GM21526 (cell line): ENCODE results near the gene DCAF4L1.
A peak's percentile ranks its signal among the peaks of the same experiment; 100 is the strongest.

Source experiments
- ATAC-seq: cut with Tn5 transposase; IDR thresholded peaks from one replicate; pipeline ENCODE4 v1.9.1; 2021; ENCODE audit warnings: moderate library complexity; ENCODE audit not compliant: unreplicated experiment, low FRiP score

Gene DCAF4L1

DNA sequence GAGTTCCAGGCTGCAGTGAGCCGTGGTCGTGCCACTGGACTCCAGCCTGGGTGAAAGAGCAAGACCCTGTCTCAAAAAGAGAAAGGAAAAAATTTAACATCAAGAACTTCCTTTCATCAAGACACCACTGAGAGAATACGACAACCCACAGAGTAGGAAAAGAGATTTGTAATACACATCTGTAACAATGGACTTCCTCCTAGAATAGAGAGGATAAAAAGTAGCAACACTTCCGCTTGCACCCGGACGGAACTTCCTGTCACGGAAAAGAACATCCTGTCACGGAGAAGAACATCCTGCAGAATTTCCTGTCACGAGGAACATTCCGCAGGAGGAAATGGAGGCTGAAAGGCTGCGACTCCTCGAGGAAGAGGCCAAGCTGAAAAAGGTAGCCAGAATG lies at the start of gene DCAF4L1:
Gene DCAF4L1 (plus strand): TSS at position 301 of the 400 bp plus-strand sequence. CDS start 37 bp downstream, at position 338.
- ATAC-seq, result no peak

DNA sequence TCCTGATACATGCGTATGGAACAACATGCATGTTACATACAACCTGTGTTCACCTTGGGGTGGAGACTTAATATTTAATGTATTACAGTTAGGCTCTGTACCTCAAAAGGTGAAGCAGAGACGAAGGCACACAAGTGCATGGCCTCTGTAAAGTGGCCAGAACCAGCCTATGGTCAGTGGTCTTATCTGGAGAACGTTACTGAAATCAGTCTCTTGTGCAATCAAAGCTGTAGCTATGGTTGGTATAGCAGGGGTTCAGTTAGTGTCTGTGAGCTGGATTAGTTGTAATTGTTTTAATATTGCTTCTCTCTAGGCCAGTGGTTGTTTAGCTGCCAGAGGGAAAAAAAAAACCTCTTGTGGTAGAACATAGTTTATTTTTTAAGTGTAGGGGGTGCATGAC lies 48.6 kb upstream of the DCAF4L1 start:
- no peak for ATAC-seq

DNA sequence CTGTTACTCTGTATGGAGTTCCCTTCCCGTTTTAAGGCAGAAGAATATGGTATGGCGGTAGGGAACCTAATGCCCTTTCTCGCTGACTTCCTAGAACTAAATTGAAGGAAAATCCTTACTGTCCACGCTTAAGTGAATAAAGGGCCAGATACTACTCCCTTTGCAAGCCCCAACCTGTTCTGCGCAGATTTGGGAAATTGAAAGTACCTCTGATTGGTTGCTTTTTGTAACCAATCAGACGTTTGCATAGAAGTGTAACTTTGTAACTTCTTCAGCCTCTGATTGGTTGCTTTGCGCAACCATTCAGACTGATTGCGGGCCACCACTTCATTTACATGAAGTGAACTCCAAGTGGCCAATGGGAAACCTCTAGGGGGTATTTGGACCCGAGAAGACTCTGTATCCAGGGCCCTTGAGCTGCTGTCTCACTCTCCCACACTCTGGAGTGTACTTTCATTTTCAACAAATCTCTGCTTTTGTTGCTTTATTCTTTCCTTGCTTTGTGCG lies 47.5 kb upstream of the DCAF4L1 start:
- ATAC-seq, result no peak

DNA sequence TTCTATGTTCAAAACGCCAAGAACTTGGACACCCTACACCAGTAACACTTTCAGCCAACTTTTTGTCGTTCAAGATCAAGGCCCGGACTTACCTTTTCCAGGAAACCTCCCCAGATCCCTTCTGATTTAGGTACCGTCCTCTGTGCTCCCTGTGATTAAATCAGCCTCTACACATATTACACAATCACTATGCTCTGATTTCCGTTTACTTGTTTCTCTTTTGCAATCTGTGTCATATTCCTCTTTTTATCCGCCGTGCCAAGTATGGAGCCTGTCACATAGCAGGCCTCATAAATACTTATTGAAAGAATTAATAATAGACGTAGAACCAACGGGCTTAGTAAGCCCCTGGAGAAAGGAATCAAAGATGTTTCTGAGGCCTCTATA lies 47.0 kb upstream of the DCAF4L1 start:
- no peak for ATAC-seq

DNA sequence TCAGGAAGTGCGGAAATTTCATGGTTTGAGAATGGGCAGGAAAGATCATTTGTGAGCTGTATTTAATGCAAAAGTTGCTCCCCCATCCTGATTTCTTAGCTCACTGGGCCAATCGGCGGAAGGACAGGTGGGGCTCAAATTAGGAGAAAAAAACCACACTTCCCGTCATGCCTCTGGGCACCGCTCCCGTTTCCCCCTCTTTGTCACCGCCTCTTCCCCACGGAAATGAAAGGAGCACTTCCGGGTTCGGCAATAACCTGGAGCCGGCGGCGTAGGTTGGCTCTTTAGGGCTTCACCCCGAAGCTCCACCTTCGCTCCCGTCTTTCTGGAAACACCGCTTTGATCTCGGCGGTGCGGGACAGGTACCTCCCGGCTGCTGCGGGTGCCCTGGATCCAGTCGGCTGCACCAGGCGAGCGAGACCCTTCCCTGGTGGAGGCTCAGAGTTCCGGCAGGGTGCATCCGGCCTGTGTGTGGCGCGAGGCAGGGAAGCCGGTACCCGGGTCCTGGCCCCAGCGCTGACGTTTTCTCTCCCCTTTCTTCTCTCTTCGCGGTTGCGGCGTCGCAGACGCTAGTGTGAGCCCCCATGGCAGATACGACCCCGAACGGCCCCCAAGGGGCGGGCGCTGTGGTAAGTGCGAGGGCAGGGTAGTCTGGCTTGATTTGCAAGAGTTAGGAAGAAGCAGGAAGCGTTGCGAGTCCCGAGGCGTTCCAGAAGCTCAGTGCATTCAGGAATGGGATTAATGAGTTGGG lies 46.5 kb upstream of the DCAF4L1 start, which contains the start of gene TMEM33:
Gene TMEM33 (plus strand): TSS at position 529 of the 751 bp plus-strand sequence. CDS start 56 bp downstream, at position 585.
- peak; percentile 87 for ATAC-seq

- peak; percentile 13 for ATAC-seq
Observed at GRCh38 chr4:41935652-41936021, 45.9 kb upstream of the DCAF4L1 start.

GRCh38 chr4:41939016-41939626 lies 42.4 kb upstream of the DCAF4L1 start:
- ATAC-seq, result no peak

DNA sequence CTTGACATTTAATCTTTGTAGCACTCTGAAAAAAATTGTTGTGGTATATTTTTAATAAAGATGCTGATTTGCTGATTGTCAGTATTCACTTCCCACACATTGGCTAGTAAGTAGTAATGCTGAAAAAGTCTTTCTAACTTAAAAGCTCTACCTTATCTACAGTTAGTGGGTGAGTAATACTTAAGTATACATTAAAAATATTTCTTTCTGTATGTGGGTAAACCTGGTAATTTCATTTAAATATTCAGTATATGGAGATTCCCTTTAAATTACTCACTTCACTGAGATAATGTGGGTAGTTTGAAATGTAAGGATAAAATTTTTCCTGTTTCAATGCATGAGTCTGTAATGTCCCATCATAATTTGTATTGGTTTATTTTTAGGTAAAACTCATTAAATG lies 40.7 kb upstream of the DCAF4L1 start:
- no peak for ATAC-seq

GRCh38 chr4:41943506-41943905 lies 38.0 kb upstream of the DCAF4L1 start:
- ATAC-seq, result no peak

GRCh38 chr4:41944089-41944488 lies 37.5 kb upstream of the DCAF4L1 start:
- ATAC-seq, result no peak

DNA sequence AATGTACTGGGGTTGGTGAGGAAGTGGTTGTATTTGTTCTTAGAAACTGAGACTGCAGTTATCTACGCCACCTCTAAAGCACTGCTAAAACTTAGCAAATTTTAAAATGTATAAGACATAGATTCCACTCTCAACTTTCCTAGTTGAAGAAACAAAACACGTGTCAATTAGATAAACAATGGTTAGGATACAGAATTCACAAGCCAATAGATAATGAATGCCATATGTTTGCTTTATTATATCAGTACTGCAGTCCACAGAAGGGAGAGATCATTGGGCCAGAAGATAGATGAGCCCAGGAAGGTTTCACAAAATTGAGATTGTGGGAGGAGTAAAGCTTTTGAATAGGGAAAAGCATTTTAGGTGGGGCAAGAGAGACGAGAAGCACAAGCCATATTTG lies 32.0 kb upstream of the DCAF4L1 start:
- ATAC-seq, result no peak

DNA sequence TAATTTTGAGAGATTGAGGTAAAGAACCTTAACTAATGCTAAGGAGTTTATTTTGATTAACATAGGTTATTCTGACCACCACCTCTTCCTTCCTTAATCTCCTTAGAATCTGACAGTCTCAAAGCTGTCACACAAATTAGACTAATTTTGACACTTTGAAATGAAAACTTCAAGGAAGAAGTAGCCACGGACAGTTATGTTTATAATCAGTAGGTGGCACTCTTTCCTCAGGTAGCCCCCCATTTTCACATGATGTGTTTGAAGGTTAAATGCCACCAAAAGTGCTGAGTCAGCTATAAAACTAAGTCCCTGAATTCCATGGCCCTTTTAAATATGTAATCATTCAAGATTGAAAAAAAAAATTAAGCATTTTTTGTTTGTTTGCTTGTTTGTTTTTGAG lies 23.9 kb upstream of the DCAF4L1 start:
- no peak for ATAC-seq

- no peak for ATAC-seq
Observed at GRCh38 chr4:41963105-41963504, 18.5 kb upstream of the DCAF4L1 start.

- ATAC-seq, result no peak
Observed at GRCh38 chr4:41964401-41964800, 17.2 kb upstream of the DCAF4L1 start.

- no peak for ATAC-seq
Observed at GRCh38 chr4:41967392-41967791, 14.2 kb upstream of the DCAF4L1 start.

DNA sequence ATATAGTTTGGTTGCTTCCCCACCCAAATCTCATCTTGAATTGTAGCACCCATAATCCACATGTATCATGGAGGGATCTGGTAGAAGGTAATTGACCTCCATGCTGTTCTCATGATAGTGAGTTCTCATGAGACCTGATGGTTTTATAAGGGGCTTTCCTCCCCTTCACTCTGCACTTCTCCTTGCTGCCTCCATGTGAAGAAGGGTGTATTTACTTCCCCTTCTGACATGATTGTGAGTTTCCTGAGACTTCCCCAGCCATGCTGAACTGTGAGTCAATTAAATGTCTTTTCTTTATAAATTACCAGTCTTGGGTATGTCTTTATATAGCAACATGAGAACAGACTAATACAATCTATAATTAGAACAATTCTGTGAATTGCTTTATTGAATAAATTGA lies 11.9 kb upstream of the DCAF4L1 start:
- no peak for ATAC-seq

DNA sequence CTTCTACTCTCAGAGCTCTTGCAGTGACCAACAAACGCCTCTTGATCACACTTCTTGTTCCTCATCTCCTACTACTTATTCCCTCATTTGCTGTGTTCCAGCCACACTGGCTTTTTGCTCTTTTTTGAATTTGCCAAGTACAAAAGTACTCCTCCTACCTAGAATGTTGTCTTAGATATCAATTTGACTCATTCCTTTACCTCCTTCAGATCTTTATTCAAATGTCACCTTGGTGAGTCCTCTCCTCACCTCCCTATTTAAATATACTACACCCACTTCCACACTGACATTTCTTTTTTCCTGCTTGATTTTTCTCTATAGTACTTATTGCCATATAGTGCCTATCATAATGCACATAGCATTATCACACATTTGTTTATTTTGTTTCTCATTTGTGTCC lies 6.2 kb upstream of the DCAF4L1 start:
- ATAC-seq, result no peak

GRCh38 chr4:41976775-41977516 lies 4.6 kb upstream of the DCAF4L1 start:
- no peak for ATAC-seq

GRCh38 chr4:41977709-41978108 lies 3.8 kb upstream of the DCAF4L1 start:
- no peak for ATAC-seq

- ATAC-seq, result no peak
Observed at GRCh38 chr4:41982716-41983115, 1.2 kb downstream of the DCAF4L1 start.

GRCh38 chr4:41985151-41985550 lies 3.6 kb downstream of the DCAF4L1 start:
- ATAC-seq, result no peak
